ENCODE measurements around the gene AMMECR1.
A peak's percentile ranks its signal among the peaks of the same experiment; 100 is the strongest.
"Not testable (repeated sequence)": the region's sequence is repeated elsewhere in the genome, so short reads cannot be mapped to it uniquely, and the experiment has no call there.

The AMMECR1 gene

GRCh38 chrX:110162131-110162530 lies 155.8 kb downstream of the AMMECR1 start:
- DNase-seq, result no peak

GRCh38 chrX:110161361-110161686 lies 156.6 kb downstream of the AMMECR1 start:
- no peak for DNase-seq

GRCh38 chrX:110159865-110160264 lies 158.0 kb downstream of the AMMECR1 start:
- no peak for DNase-seq

- no peak for DNase-seq
These were observed 158.7 kb downstream of the AMMECR1 start for GRCh38 chrX:110159235-110159634.

GRCh38 chrX:110157444-110157843 lies 160.4 kb downstream of the AMMECR1 start:
- DNase-seq, result no peak

GRCh38 chrX:110156167-110156754 lies 161.6 kb downstream of the AMMECR1 start:
- DNase-seq, result no peak

GRCh38 chrX:110155759-110156158 lies 162.1 kb downstream of the AMMECR1 start:
- no peak for DNase-seq

GRCh38 chrX:110154328-110154727 lies 163.6 kb downstream of the AMMECR1 start:
- DNase-seq, result not testable (repeated sequence)

GRCh38 chrX:110153896-110154295 lies 164.0 kb downstream of the AMMECR1 start:
- DNase-seq, result no peak

- no peak for DNase-seq
These were observed 164.6 kb downstream of the AMMECR1 start for GRCh38 chrX:110153244-110153643.

- peak; percentile 39 for DNase-seq
These were observed 171.4 kb downstream of the AMMECR1 start for GRCh38 chrX:110146521-110146920.

- peak; percentile 26 for DNase-seq
These were observed 172.0 kb downstream of the AMMECR1 start for GRCh38 chrX:110145854-110146253.

GRCh38 chrX:110145311-110145710 lies 172.6 kb downstream of the AMMECR1 start:
- DNase-seq, result no peak

All from fibroblast of skin of right quadriceps (primary cell).